Upper lobe of right lung (tissue), 1 donor: ENCODE results near the gene AIF1L. TPM values are rescaled to one million over a fixed set of nuclear protein-coding genes. Genes with fewer than 3 reads are reported as not detected.

Experiments used
- ATAC-seq: fragments of 200-7000 bp; cut with Tn5 transposase; one replicate; pipeline ENCODE4 v1.9.1; 2020; ENCODE audit warnings: mild to moderate bottlenecking, moderate library complexity
- DNase-seq: peaks from one replicate; pipeline ENCODE4 v3.0.0-alpha.2; 2020
- H3K27ac ChIP-seq: fragments of 200-600 bp; one replicate; pipeline ENCODE4 v1.8.0; 2022
- H3K27me3 ChIP-seq: fragments of 200-600 bp; one replicate; pipeline ENCODE4 v1.8.0; 2022; ENCODE audit warnings: mild to moderate bottlenecking
- H3K36me3 ChIP-seq: fragments of 200-600 bp; one replicate; pipeline ENCODE4 v1.8.0; 2022
- H3K4me1 ChIP-seq: fragments of 200-600 bp; one replicate; pipeline ENCODE4 v1.8.0; 2022
- H3K4me3 ChIP-seq: fragments of 200-600 bp; one replicate; pipeline ENCODE4 v1.8.0; 2022; ENCODE audit warnings: mild to moderate bottlenecking
- H3K9me3 ChIP-seq: fragments of 200-600 bp; one replicate; pipeline ENCODE4 v1.8.0; 2022
- CTCF ChIP-seq: fragments of 200-600 bp; IDR thresholded peaks from one replicate; pipeline ENCODE4 v1.8.0; 2022; ENCODE audit warnings: antibody characterized with exemption
- intact Hi-C: fragments of 100-400 bp; cut with DNase I; formaldehyde crosslinking; loops from one replicate; pipeline ENCODE4 v1.11.0; 2022
- total RNA-seq: library from RNA; stranded (reverse); fragmentation: NEBNext Ultra II Directional; extraction: Animal tissue kit (Norgen Biotek cat#: 25700); gene quantifications from one replicate; pipeline ENCODE4 v1.2.1, GENCODE V29; 2021
- donor health status: DM: no; HTN: yes; CAD: no; lungs with severe emphysema.

Gene AIF1L
- total RNA-seq, 1 donor from 2014 or later = 12.3 TPM

GRCh38 chr9:131094622-131095021, 1.7 kb upstream of the AIF1L start:
- no peaks in the 10 kb centered on the region for H3K9me3 ChIP-seq
- intact Hi-C loops = no loop called here
- peaks cover 28% of the 10 kb centered on the region for H3K27me3 ChIP-seq
- DNase-seq (no peak), ATAC-seq (no peak)
- no peak overlapping the region for H3K27ac ChIP-seq
- H3K4me3 ChIP-seq = no peak overlapping the region
- H3K4me1 ChIP-seq = peaks cover 5% of the 10 kb centered on the region
- no peak for TF ChIP-seq CTCF
- H3K36me3 ChIP-seq = no peaks in the 10 kb centered on the region

- ATAC-seq (no peak), DNase-seq (no peak)
- no peaks in the 10 kb centered on the region for H3K9me3 ChIP-seq
- no peaks in the 10 kb centered on the region for H3K36me3 ChIP-seq
- intact Hi-C loops = no loop called here
- peaks cover 5% of the 10 kb centered on the region for H3K4me1 ChIP-seq
- H3K27ac ChIP-seq = no peak overlapping the region
- H3K27me3 ChIP-seq = peaks cover 28% of the 10 kb centered on the region
- H3K4me3 ChIP-seq = peak overlapping the region; percentile 51
- no peak for TF ChIP-seq CTCF
Observed at GRCh38 chr9:131095666-131096268, 564 bp upstream of the AIF1L start.

- intact Hi-C loops = no loop called here
- Histone ChIP-seq H3K4me1 (peaks cover 5% of the 10 kb centered on the region), H3K9me3 (no peaks in the 10 kb centered on the region), H3K36me3 (no peaks in the 10 kb centered on the region), H3K27ac (no peak overlapping the region), H3K4me3 (peak overlapping the region; percentile 51), H3K27me3 (peaks cover 28% of the 10 kb centered on the region)
- DNase-seq = no peak
- TF ChIP-seq CTCF = no peak
- no peak for ATAC-seq
Observed at GRCh38 chr9:131097126-131097947, 1.0 kb downstream of the AIF1L start.

- Histone ChIP-seq H3K27me3 (peaks cover 28% of the 10 kb centered on the region), H3K4me1 (peaks cover 5% of the 10 kb centered on the region), H3K27ac (no peak overlapping the region), H3K9me3 (no peaks in the 10 kb centered on the region), H3K36me3 (no peaks in the 10 kb centered on the region), H3K4me3 (no peak overlapping the region)
- intact Hi-C loops = no loop called here
- ATAC-seq (no peak), DNase-seq (no peak)
- no peak for TF ChIP-seq CTCF
Observed at GRCh38 chr9:131097948-131098278, 1.6 kb downstream of the AIF1L start.

GRCh38 chr9:131098391-131099101, 2.2 kb downstream of the AIF1L start:
- Histone ChIP-seq H3K4me3 (no peak overlapping the region), H3K36me3 (no peaks in the 10 kb centered on the region), H3K27ac (no peak overlapping the region), H3K27me3 (peaks cover 28% of the 10 kb centered on the region), H3K9me3 (no peaks in the 10 kb centered on the region), H3K4me1 (peaks cover 5% of the 10 kb centered on the region)
- intact Hi-C loops = no loop called here
- ATAC-seq = no peak
- DNase-seq = no peak
- no peak for TF ChIP-seq CTCF
